Measurements from ENCODE around the gene GAS6.
A peak's percentile ranks its signal among the peaks of the same experiment; 100 is the strongest.

GAS6 gene

GRCh38 chr13:113905018-113905417, 41.1 kb upstream of the GAS6 start:
- H3K27ac ChIP-seq (ENCODE audit: low read depth, low read length): no peak overlapping the region

GRCh38 chr13:113904411-113904810, 40.5 kb upstream of the GAS6 start:
- Histone ChIP-seq H3F3A (ENCODE audit: insufficient read depth) (no peaks in the 10 kb centered on the region), H3K79me2 (ENCODE audit: insufficient read depth, low read length) (no peaks in the 10 kb centered on the region), H3K9me3 (ENCODE audit: insufficient read depth, low read length) (no peaks in the 10 kb centered on the region), H3K9ac (ENCODE audit: low read length) (no peak overlapping the region), H4K20me1 (ENCODE audit: low read depth, low read length) (no peaks in the 10 kb centered on the region), H3K4me3 (ENCODE audit: insufficient read depth, low read length, poor library complexity, severe bottlenecking) (no peak overlapping the region), H3K9me2 (replicated peaks; ENCODE audit: insufficient read depth, low read length) (no peaks in the 10 kb centered on the region), H3K27ac (ENCODE audit: low read depth, low read length) (no peak overlapping the region), H2AFZ (ENCODE audit: low read depth, low read length, severe bottlenecking) (no peak overlapping the region), H3K4me2 (ENCODE audit: low read depth, low read length, poor library complexity, severe bottlenecking) (no peak overlapping the region), H3K36me3 (ENCODE audit: low read length) (no peaks in the 10 kb centered on the region), H3K27me3 (ENCODE audit: low read length) (no peaks in the 10 kb centered on the region)
- peak; percentile 41 for TF ChIP-seq CTCF (IDR thresholded peaks at IDR 0.05; ENCODE audit: insufficient read depth, low read length, poor library complexity, severe bottlenecking)
- no peak for TF ChIP-seq EZH2phosphoT487 (conservative IDR thresholded peaks at IDR 0.05; ENCODE audit: low read length)

More at GRCh38 chr13:113905018-113905417, 41.1 kb upstream of the GAS6 start:
- no peaks in the 10 kb centered on the region for H3K27me3 ChIP-seq (ENCODE audit: low read length)
- H3K4me2 ChIP-seq (ENCODE audit: low read depth, low read length, poor library complexity, severe bottlenecking): no peak overlapping the region
- no peaks in the 10 kb centered on the region for H3K9me3 ChIP-seq (ENCODE audit: insufficient read depth, low read length)
- H3K4me3 ChIP-seq (ENCODE audit: insufficient read depth, low read length, poor library complexity, severe bottlenecking): no peak overlapping the region
- TF ChIP-seq EZH2phosphoT487 (conservative IDR thresholded peaks at IDR 0.05; ENCODE audit: low read length) (no peak), CTCF (IDR thresholded peaks at IDR 0.05; ENCODE audit: insufficient read depth, low read length, poor library complexity, severe bottlenecking) (no peak)
- H3K9ac ChIP-seq (ENCODE audit: low read length): no peak overlapping the region
- no peaks in the 10 kb centered on the region for H3K79me2 ChIP-seq (ENCODE audit: insufficient read depth, low read length)
- no peaks in the 10 kb centered on the region for H4K20me1 ChIP-seq (ENCODE audit: low read depth, low read length)
- no peaks in the 10 kb centered on the region for H3F3A ChIP-seq (ENCODE audit: insufficient read depth)
- no peak overlapping the region for H2AFZ ChIP-seq (ENCODE audit: low read depth, low read length, severe bottlenecking)
- no peaks in the 10 kb centered on the region for H3K9me2 ChIP-seq (replicated peaks; ENCODE audit: insufficient read depth, low read length)
- no peaks in the 10 kb centered on the region for H3K36me3 ChIP-seq (ENCODE audit: low read length)

- no peaks in the 10 kb centered on the region for H3K9me2 ChIP-seq (replicated peaks; ENCODE audit: insufficient read depth, low read length)
- no peak overlapping the region for H3K4me2 ChIP-seq (ENCODE audit: low read depth, low read length, poor library complexity, severe bottlenecking)
- H4K20me1 ChIP-seq (ENCODE audit: low read depth, low read length): no peaks in the 10 kb centered on the region
- no peak overlapping the region for H3K27ac ChIP-seq (ENCODE audit: low read depth, low read length)
- H3K36me3 ChIP-seq (ENCODE audit: low read length): no peaks in the 10 kb centered on the region
- H3K79me2 ChIP-seq (ENCODE audit: insufficient read depth, low read length): no peaks in the 10 kb centered on the region
- H3K4me3 ChIP-seq (ENCODE audit: insufficient read depth, low read length, poor library complexity, severe bottlenecking): no peak overlapping the region
- TF ChIP-seq EZH2phosphoT487 (conservative IDR thresholded peaks at IDR 0.05; ENCODE audit: low read length): no peak
- TF ChIP-seq CTCF (IDR thresholded peaks at IDR 0.05; ENCODE audit: insufficient read depth, low read length, poor library complexity, severe bottlenecking): no peak
- no peak overlapping the region for H3K9ac ChIP-seq (ENCODE audit: low read length)
- no peaks in the 10 kb centered on the region for H3F3A ChIP-seq (ENCODE audit: insufficient read depth)
- H3K9me3 ChIP-seq (ENCODE audit: insufficient read depth, low read length): no peaks in the 10 kb centered on the region
- no peak overlapping the region for H2AFZ ChIP-seq (ENCODE audit: low read depth, low read length, severe bottlenecking)
- no peaks in the 10 kb centered on the region for H3K27me3 ChIP-seq (ENCODE audit: low read length)
Measured at GRCh38 chr13:113903912-113904311, 40.0 kb upstream of the GAS6 start.

All from SU-DHL-6 (cell line).